Uterus (tissue), 2 donors: Measurements from ENCODE around the gene DDX23.

Experiments
- POLR2A ChIP-seq, 2 donors: fragments of 450-650 bp; IDR thresholded peaks; one replicate each; pipeline ENCODE4 v1.6.1; 2016; ENCODE audit warnings: antibody characterized with exemption in 2 of 2, mild to moderate bottlenecking in 1 of 2, moderate library complexity in 1 of 2
- TF ChIP-seq, protein P1 (sequence below), 4 experiments: fragments of 200-600 bp in 2 of 4; fragments of 450-650 bp in 2 of 4; sonication (generic) in 2 of 4; IDR thresholded peaks; one replicate each; pipeline ENCODE4 v1.5.1; 2016 to 2019; ENCODE audit warnings: antibody characterized with exemption in 4 of 4, mild to moderate bottlenecking in 2 of 4, moderate library complexity in 1 of 4

DNA sequence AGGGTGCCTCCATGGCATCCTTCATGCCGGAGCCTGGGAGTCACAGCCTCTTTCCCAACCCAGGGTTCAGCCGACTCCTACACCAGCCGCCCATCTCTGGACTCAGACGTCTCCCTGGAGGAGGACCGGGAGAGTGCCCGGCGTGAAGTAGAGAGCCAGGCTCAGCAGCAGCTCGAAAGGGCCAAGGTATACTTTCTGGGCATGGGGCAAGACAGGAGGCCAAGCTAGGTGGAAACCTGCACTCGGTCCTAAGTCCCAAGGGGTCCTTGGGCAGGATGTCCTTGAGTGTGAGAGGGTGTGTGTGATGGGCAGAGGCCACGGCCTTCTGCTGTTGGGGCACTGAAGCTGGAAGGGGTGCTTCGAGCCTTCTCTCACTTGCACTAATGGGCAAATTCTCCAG lies 28.7 kb downstream of the DDX23 start:
- TF ChIP-seq POLR2A (IDR thresholded peaks at IDR 0.05) = no peak
- TF ChIP-seq, protein P1, sequence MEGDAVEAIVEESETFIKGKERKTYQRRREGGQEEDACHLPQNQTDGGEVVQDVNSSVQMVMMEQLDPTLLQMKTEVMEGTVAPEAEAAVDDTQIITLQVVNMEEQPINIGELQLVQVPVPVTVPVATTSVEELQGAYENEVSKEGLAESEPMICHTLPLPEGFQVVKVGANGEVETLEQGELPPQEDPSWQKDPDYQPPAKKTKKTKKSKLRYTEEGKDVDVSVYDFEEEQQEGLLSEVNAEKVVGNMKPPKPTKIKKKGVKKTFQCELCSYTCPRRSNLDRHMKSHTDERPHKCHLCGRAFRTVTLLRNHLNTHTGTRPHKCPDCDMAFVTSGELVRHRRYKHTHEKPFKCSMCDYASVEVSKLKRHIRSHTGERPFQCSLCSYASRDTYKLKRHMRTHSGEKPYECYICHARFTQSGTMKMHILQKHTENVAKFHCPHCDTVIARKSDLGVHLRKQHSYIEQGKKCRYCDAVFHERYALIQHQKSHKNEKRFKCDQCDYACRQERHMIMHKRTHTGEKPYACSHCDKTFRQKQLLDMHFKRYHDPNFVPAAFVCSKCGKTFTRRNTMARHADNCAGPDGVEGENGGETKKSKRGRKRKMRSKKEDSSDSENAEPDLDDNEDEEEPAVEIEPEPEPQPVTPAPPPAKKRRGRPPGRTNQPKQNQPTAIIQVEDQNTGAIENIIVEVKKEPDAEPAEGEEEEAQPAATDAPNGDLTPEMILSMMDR (IDR thresholded peaks at IDR 0.05) = no peak
